Prostate gland (tissue), 2 donors: Measurements from ENCODE around the gene RAB20. TPM values are rescaled to one million over a fixed set of nuclear protein-coding genes. Genes with fewer than 3 reads are reported as not detected.

Experiments used
- DNase-seq: peaks from one replicate; pipeline ENCODE4 v3.0.0-alpha.2; 2019; ENCODE audit warnings: low spot score
- H3K27ac ChIP-seq, 2 donors: fragments of 200-600 bp; sonication (generic); 2 replicates each; pipeline ENCODE4 v1.5.1; 2017 to 2019
- H3K27me3 ChIP-seq: fragments of 200-600 bp; sonication (generic); replicated peaks from 2 replicates; pipeline ENCODE4 v1.5.1; 2019; ENCODE audit not compliant: insufficient read depth
- H3K36me3 ChIP-seq, 2 donors: fragments of 200-600 bp; sonication (generic); 1 replicate in 1 of 2; 2 replicates in 1 of 2; pipeline versions ENCODE4 v1.5.1 to v1.8.1; 2017 to 2019
- H3K4me1 ChIP-seq: fragments of 200-600 bp; sonication (generic); replicated peaks from 2 replicates; pipeline ENCODE4 v1.5.1; 2019
- H3K4me3 ChIP-seq, 2 donors: fragments of 200-600 bp; sonication (generic); 2 replicates each; pipeline ENCODE4 v1.5.1; 2017 to 2019
- H3K9me3 ChIP-seq: fragments of 200-600 bp; sonication (generic); 2 replicates; pipeline ENCODE4 v1.5.1; 2017
- POLR2A ChIP-seq: fragments of 450-650 bp; IDR thresholded peaks from one replicate; pipeline ENCODE4 v1.6.1; 2016; ENCODE audit warnings: antibody characterized with exemption, mild to moderate bottlenecking
- POLR2AphosphoS5 ChIP-seq: sonication (generic); formaldehyde crosslinking; IDR thresholded peaks from one replicate; pipeline ENCODE4 v1.6.1; 2017; ENCODE audit warnings: antibody characterized with exemption
- WGBS: methylation state at CpG from one replicate; pipeline ENCODE4 v1.1.5; 2018; 5-methylcytosine and 5-hydroxymethylcytosine counted together
- intact Hi-C: fragments of 100-400 bp; cut with DNase I; formaldehyde crosslinking; loops from one replicate; pipeline ENCODE4 v1.14.2; 2022
- total RNA-seq, 2 donors: library from RNA; depleted of rRNA; stranded (reverse); fragments of >200 nt; gene quantifications; one replicate each; pipeline ENCODE4 v1.1.0, GENCODE V29; 2016
- TF ChIP-seq, protein P1 (sequence below), 4 experiments: fragments of 200-600 bp in 2 of 4; fragments of 450-650 bp in 2 of 4; sonication (generic) in 2 of 4; IDR thresholded peaks; 1 replicate in 3 of 4; 2 replicates in 1 of 4; pipeline ENCODE4 v1.5.1; 2016 to 2019; ENCODE audit warnings: antibody characterized with exemption in 4 of 4, mild to moderate bottlenecking in 2 of 4, moderate library complexity in 2 of 4

RAB20 gene
- total RNA-seq, 2 donors from 2014 or later = 24.0 to 42.1 TPM

DNA sequence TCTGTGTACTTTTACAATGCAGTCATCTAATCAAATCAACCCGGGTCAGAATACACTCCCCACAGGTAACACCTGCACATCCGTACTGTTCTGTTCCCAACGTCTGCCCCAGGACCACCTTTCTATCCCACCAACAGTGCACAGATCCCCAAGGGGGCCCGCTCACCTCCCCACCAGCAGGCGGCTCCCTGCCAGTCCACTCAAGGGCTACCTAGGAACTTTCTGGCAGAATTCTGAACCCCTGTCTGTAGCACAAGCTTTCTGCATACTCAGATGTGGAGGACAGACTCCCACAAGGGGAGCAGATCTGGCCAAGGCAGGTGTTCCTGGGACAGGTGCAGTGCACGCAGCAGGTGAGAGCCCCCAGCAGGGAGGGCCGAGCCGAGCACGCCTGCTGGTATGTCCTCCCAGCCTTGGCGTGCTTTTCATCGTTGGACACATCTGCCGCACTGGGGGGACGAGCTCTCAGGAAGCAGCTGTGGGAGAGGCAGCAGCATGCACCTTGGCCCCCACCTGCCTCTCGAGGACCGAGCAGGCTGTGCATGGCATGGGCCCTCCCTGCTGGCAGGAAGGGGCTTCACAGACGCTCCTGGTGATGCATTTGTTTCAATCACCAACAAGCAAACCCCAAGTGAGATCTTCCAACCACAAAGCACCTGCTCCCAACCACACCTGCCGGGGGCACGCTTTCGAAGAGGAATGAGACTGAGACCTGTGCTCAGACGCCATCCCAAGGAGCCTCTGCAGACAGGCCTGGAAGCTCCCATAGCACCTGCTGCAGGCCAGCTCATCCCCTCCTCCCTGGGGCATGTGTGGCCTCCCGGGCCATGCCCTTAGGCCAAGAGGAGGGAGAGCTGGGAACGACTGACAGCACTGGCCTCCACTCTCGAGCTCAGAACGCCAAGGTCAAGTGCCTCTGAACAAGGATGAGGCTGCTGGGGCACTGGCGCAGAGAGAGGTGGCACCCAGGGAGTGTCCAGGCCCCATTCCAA is 35.9 kb downstream of the RAB20 start:
- WGBS = 80% methylated on average over 25 of the region's 25 CpGs
- Histone ChIP-seq H3K9me3 (no peaks in the 10 kb centered on the region), H3K27ac (no peak overlapping the region)

DNA sequence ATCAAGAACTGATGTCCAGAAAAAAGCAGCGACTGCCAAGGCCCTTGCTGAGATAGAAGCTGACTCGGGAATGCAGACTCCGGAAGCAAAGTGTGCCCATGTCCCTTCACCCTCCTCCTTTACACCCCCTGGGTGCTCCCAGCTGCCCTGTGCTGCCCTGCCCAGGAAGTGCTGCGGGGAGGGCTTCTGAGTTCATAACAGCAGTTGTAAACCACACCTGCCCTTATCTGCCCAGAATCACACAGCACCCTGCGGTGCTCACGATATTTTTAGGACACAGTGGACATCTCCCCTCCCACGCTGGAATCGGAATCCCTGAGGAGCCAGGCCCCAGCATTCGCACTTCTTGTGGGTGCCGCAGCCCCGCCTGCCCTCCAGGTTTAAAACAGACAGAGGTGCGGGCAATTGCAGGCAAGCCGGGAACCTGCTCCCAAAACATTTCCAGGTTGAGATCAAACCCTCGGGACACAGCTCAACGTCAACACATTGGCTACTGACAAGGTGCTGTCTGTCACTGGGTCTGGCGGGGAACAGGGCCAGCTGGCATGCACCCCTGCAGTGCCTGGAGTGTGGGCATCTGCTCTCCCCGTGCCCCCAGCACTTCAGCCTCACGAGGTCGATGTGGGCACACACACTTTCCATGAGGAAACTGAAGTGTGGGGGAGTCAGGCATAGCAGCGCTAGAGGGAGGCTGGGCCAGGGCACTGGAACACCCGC is 36.8 kb downstream of the RAB20 start:
- no peaks in the 10 kb centered on the region for H3K9me3 ChIP-seq
- 42% methylated on average over 21 of the region's 21 CpGs for WGBS
- peak overlapping the region in 1 of 2 donors; percentile 51 for H3K27ac ChIP-seq
- TF ChIP-seq POLR2A = no peak
- no peak for TF ChIP-seq POLR2AphosphoS5
- TF ChIP-seq, protein P1, sequence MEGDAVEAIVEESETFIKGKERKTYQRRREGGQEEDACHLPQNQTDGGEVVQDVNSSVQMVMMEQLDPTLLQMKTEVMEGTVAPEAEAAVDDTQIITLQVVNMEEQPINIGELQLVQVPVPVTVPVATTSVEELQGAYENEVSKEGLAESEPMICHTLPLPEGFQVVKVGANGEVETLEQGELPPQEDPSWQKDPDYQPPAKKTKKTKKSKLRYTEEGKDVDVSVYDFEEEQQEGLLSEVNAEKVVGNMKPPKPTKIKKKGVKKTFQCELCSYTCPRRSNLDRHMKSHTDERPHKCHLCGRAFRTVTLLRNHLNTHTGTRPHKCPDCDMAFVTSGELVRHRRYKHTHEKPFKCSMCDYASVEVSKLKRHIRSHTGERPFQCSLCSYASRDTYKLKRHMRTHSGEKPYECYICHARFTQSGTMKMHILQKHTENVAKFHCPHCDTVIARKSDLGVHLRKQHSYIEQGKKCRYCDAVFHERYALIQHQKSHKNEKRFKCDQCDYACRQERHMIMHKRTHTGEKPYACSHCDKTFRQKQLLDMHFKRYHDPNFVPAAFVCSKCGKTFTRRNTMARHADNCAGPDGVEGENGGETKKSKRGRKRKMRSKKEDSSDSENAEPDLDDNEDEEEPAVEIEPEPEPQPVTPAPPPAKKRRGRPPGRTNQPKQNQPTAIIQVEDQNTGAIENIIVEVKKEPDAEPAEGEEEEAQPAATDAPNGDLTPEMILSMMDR (IDR thresholded peaks at IDR 0.05) = no peak
- no peaks in the 10 kb centered on the region for H3K36me3 ChIP-seq
- H3K4me1 ChIP-seq = no peaks in the 10 kb centered on the region
- intact Hi-C loops = loop anchor here (5.0 kb wide), 1 partner anchor 33 kb away; no protein-coding TSS in a partner anchor
- H3K27me3 ChIP-seq = no peaks in the 10 kb centered on the region
- no peak for DNase-seq
- H3K4me3 ChIP-seq = no peak overlapping the region

More for the DNA sequence above, 35.9 kb downstream of the RAB20 start:
- no peak for DNase-seq
- Histone ChIP-seq H3K27me3 (no peaks in the 10 kb centered on the region), H3K4me3 (no peak overlapping the region), H3K4me1 (no peaks in the 10 kb centered on the region), H3K36me3 (no peaks in the 10 kb centered on the region)
- intact Hi-C loops = no loop called here
- TF ChIP-seq POLR2A (no peak), POLR2AphosphoS5 (no peak)
- TF ChIP-seq, protein P1 (IDR thresholded peaks at IDR 0.05) = no peak

DNA sequence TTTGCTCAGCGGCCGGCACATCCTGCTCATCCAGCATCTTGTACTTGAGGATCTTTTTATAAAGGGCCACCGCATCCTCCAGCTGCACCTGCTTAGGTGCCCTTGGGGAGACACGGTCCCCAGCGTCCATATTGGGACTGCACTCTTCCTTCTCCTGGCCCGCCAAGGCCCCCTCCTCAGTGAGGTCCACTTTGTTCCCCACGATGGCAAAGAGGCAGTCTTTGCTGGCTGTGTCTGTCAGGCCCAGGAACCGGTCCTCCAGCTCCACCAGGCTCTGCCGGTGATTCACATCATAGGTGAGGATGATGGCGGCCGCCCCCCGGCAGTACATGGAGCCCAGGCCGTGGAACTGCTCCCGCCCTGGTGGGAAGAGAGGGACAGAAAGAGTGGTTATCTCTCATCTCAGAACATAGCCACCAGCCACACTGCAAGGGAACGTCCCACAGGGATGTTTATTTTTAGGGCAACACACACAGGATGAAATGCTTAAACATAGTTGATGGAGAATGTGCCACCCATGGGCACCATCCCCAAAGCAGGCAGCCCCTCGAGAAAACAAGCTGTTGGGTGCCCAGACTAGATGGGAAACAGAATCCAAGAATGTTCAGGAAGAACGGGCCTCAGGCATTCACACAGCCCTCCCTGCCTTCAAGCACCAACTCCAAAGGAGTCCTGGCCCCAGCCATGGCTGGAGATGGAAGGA is 37.5 kb downstream of the RAB20 start:
- intact Hi-C loops = loop anchor here (5.0 kb wide), 1 partner anchor 33 kb away; no protein-coding TSS in a partner anchor
- WGBS = 84% methylated on average over 17 of the region's 17 CpGs
- no peaks in the 10 kb centered on the region for H3K4me1 ChIP-seq
- no peaks in the 10 kb centered on the region for H3K36me3 ChIP-seq
- H3K9me3 ChIP-seq = no peaks in the 10 kb centered on the region
- H3K27ac ChIP-seq = peak overlapping the region in 1 of 2 donors; percentile 51
- H3K4me3 ChIP-seq = no peak overlapping the region
- no peaks in the 10 kb centered on the region for H3K27me3 ChIP-seq
- DNase-seq = no peak
- TF ChIP-seq POLR2AphosphoS5 (no peak), POLR2A (no peak)
- TF ChIP-seq, protein P1 (IDR thresholded peaks at IDR 0.05) = no peak

DNA sequence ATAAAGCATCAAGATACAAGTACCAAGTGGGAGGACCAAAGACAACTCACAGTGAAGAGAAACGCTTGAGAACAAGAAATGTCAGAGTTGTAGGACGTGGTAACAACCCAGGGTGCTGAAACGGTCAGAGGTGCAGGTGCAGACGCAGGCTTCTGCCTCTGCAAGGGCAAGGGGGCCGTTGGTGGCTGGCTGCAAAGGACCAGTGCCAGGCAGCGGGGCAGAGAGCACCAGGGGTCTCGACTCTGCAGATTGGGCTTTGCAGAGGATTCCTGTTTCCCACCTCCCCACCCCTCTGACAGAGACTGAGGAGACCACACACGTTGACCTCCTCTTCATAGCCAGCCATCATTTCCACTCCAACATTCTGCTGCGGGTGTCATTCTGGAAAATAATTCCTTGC is 38.3 kb downstream of the RAB20 start:
- Histone ChIP-seq H3K4me1 (no peaks in the 10 kb centered on the region), H3K36me3 (no peaks in the 10 kb centered on the region), H3K27me3 (no peaks in the 10 kb centered on the region), H3K27ac (no peak overlapping the region), H3K9me3 (no peaks in the 10 kb centered on the region), H3K4me3 (no peak overlapping the region)
- no peak for DNase-seq
- TF ChIP-seq POLR2AphosphoS5 (no peak), POLR2A (no peak)
- TF ChIP-seq, protein P1 (IDR thresholded peaks at IDR 0.05) = no peak
- 87% methylated on average over 9 of the region's 9 CpGs for WGBS
- intact Hi-C loops = loop anchor here (5.0 kb wide), 1 partner anchor 34 kb away; no protein-coding TSS in a partner anchor
